Heart left ventricle (tissue), 13 donors: ENCODE results near the gene ACTR3C.
"Not testable (repeated sequence)": the region's sequence is repeated elsewhere in the genome, so short reads cannot be mapped to it uniquely, and the experiment has no call there.

Source experiments
- CTCF ChIP-seq, 12 donors: fragments of 200-600 bp; sonication (generic) in 4 of 12; IDR thresholded peaks; one replicate each; pipeline versions ENCODE4 v1.5.0 to v1.8.0; 2018 to 2022; ENCODE audit warnings: antibody characterized with exemption in 12 of 12, mild to moderate bottlenecking in 5 of 12
- POLR2A ChIP-seq, 2 donors: fragments of 450-650 bp; IDR thresholded peaks; one replicate each; pipeline ENCODE4 v1.6.1; 2017; ENCODE audit warnings: antibody characterized with exemption in 2 of 2, mild to moderate bottlenecking in 2 of 2, moderate library complexity in 2 of 2
- donor health status: ischemic (EF 13 %, LVEDD 7.1; RV severe dilation, severe dysfunction).
- donor health status: DM: no; HTN: yes; CAD: no.
- donor health status: DM: no; HTN: no; CAD: no.
- donor health status: ischemic (EF 25% LVEDD 6.9; RV normal size, moderate dysfunction).
- donor health status: ischemic (EF 25% LVEDD 5.7; RV mildly dilated, moderate dysfunction).
- donor health status: ischemic (EF 35%, LVEDD 5.7; RV mildly dilated, moderate dysfunction).
- donor health status: nonischemic (EF 11% LVEDD 7.7; RV severe dilation, severe dysfunction).
- donor health status: DM: yes; HTN: yes; CAD: no.
- donor health status: PGD.
- donor health status: ischemic (EF 29% LVEDD 5.4; RV normal size, mild dysfunction).
- donor health status: nonischemic (EF 23%, LVEDD 6.1; RV moderate dilation, normal function).

- TF ChIP-seq CTCF, POLR2A (IDR thresholded peaks at IDR 0.05): not testable (repeated sequence)
Measured at GRCh38 chr7:150204577-150204976, 118.8 kb downstream of the ACTR3C start.
